ENCODE measurements around the gene AMFR.

The AMFR gene

DNA sequence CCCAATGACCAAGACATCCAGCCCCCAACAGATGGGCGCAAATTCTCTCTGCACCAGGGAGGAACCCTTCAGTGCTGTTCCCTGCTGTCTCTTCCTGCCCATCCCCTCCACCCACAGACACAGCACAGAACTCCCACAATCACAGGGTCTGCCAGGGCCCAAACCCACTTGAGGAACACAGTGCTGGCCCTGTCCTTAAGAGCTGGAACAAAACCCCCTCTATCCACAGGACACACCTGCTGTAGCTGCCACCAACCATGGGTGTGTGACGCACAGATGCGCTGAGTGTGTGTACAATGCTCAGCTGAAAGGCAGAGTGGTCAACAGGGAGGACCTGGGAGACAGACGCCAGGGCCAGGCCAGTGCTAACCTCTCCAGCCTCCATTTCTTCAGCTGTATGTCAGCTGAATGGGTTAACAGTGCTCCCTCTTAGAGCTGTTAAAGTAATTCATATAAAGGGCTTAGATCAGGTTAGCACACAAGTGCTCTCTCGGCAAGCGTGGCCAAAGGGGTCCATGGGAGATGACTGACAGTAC lies 62.1 kb downstream of the AMFR start:
- no peak overlapping the region for H3K4me2 ChIP-seq (ENCODE audit: low read length)
- peaks cover 51% of the 10 kb centered on the region for H3K36me3 ChIP-seq (ENCODE audit: insufficient read depth, low read length)
- H3K4me3 ChIP-seq (ENCODE audit: low read depth, low read length, poor library complexity, severe bottlenecking): no peak overlapping the region
- H3K9me2 ChIP-seq (ENCODE audit: low read depth, low read length): no peaks in the 10 kb centered on the region
- H3K79me2 ChIP-seq (ENCODE audit: insufficient read depth, low read length): no peaks in the 10 kb centered on the region
- H3K9ac ChIP-seq (ENCODE audit: low read length): no peak overlapping the region
- no peaks in the 10 kb centered on the region for H3K4me1 ChIP-seq (ENCODE audit: insufficient read depth, low read length, severe bottlenecking)
- no peaks in the 10 kb centered on the region for H3F3A ChIP-seq (ENCODE audit: insufficient read depth, low read length)
- no peaks in the 10 kb centered on the region for H3K9me3 ChIP-seq (ENCODE audit: low read length)
- H3K27me3 ChIP-seq (ENCODE audit: insufficient read depth, low read length): no peaks in the 10 kb centered on the region
- no peak overlapping the region for H2AFZ ChIP-seq (ENCODE audit: low read length)
- no peak overlapping the region for H3K27ac ChIP-seq (ENCODE audit: low read depth, low read length, poor library complexity, severe bottlenecking)
- H4K20me1 ChIP-seq (ENCODE audit: insufficient read depth, low read length): no peaks in the 10 kb centered on the region
- no peak for TF ChIP-seq EZH2 (IDR thresholded peaks at IDR 0.05; ENCODE audit: borderline replicate concordance, low read length)
- TF ChIP-seq, protein P1, sequence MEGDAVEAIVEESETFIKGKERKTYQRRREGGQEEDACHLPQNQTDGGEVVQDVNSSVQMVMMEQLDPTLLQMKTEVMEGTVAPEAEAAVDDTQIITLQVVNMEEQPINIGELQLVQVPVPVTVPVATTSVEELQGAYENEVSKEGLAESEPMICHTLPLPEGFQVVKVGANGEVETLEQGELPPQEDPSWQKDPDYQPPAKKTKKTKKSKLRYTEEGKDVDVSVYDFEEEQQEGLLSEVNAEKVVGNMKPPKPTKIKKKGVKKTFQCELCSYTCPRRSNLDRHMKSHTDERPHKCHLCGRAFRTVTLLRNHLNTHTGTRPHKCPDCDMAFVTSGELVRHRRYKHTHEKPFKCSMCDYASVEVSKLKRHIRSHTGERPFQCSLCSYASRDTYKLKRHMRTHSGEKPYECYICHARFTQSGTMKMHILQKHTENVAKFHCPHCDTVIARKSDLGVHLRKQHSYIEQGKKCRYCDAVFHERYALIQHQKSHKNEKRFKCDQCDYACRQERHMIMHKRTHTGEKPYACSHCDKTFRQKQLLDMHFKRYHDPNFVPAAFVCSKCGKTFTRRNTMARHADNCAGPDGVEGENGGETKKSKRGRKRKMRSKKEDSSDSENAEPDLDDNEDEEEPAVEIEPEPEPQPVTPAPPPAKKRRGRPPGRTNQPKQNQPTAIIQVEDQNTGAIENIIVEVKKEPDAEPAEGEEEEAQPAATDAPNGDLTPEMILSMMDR (IDR thresholded peaks at IDR 0.05; ENCODE audit: low read length): no peak

DNA sequence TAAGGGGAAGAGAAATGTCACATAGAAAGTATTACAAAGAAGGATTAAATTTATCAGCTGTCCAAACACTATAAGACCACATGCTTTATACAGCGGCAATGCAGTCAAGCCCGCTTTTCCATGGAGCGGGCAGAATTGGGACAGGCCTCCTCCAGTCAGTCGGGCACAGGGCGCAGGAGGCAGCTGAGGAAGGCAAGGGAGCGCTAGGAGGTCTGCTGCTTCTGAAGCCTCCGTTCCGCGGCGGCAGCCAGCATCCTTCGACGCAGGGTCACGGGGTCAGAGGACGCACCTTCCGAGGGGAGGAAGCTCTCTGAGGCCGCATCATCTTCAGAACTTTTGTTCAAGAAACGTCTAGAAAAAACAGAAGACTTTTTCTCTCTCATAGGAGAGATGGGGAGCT lies 62.6 kb downstream of the AMFR start:
- H3F3A ChIP-seq (ENCODE audit: insufficient read depth, low read length): no peaks in the 10 kb centered on the region
- H3K27me3 ChIP-seq (ENCODE audit: insufficient read depth, low read length): no peaks in the 10 kb centered on the region
- H3K4me1 ChIP-seq (ENCODE audit: insufficient read depth, low read length, severe bottlenecking): peaks cover 5% of the 10 kb centered on the region
- H3K27ac ChIP-seq (ENCODE audit: low read depth, low read length, poor library complexity, severe bottlenecking): no peak overlapping the region
- TF ChIP-seq EZH2 (IDR thresholded peaks at IDR 0.05; ENCODE audit: borderline replicate concordance, low read length): no peak
- TF ChIP-seq, protein P1 (IDR thresholded peaks at IDR 0.05; ENCODE audit: low read length): no peak
- no peaks in the 10 kb centered on the region for H3K9me3 ChIP-seq (ENCODE audit: low read length)
- no peaks in the 10 kb centered on the region for H4K20me1 ChIP-seq (ENCODE audit: insufficient read depth, low read length)
- no peaks in the 10 kb centered on the region for H3K9me2 ChIP-seq (ENCODE audit: low read depth, low read length)
- H3K79me2 ChIP-seq (ENCODE audit: insufficient read depth, low read length): no peaks in the 10 kb centered on the region
- H3K4me3 ChIP-seq (ENCODE audit: low read depth, low read length, poor library complexity, severe bottlenecking): no peak overlapping the region
- no peak overlapping the region for H3K9ac ChIP-seq (ENCODE audit: low read length)
- peaks cover 45% of the 10 kb centered on the region for H3K36me3 ChIP-seq (ENCODE audit: insufficient read depth, low read length)
- H2AFZ ChIP-seq (ENCODE audit: low read length): no peak overlapping the region
- H3K4me2 ChIP-seq (ENCODE audit: low read length): no peak overlapping the region

DNA sequence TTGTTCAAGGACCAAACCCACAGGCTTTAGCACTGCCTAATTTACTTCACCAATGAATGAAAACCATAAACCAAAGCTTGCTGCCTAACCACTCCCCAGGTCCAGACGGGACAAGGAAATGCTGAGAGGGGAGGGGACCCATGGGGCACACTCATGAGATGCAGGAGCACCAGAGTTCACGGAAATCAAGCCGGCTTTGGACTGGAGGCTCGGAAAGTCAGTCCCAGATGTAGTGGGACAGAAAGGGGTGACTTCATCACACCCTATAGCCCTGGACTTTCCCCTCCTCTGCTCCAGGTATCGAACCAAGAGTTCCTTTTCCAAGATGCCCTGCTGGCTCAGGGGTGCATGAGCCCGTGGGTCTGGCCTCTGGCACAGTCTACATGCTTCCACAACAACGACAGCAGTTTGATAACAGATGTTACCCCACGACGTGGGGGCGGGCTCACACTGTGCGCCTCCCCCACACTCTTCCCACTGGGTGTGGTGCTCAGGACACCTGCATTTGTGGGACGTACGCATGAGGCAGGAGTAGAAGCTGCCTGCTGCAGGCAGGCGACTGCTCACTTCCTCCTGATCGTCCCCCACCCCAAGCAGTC lies 63.2 kb downstream of the AMFR start:
- TF ChIP-seq EZH2 (IDR thresholded peaks at IDR 0.05; ENCODE audit: borderline replicate concordance, low read length): no peak
- TF ChIP-seq, protein P1 (IDR thresholded peaks at IDR 0.05; ENCODE audit: low read length): no peak
- Histone ChIP-seq H2AFZ (ENCODE audit: low read length) (no peak overlapping the region), H3K4me1 (ENCODE audit: insufficient read depth, low read length, severe bottlenecking) (peaks cover 11% of the 10 kb centered on the region), H3F3A (ENCODE audit: insufficient read depth, low read length) (no peaks in the 10 kb centered on the region), H3K4me2 (ENCODE audit: low read length) (no peak overlapping the region), H3K4me3 (ENCODE audit: low read depth, low read length, poor library complexity, severe bottlenecking) (no peak overlapping the region), H3K27ac (ENCODE audit: low read depth, low read length, poor library complexity, severe bottlenecking) (no peak overlapping the region), H3K9ac (ENCODE audit: low read length) (no peak overlapping the region), H3K9me3 (ENCODE audit: low read length) (no peaks in the 10 kb centered on the region), H3K79me2 (ENCODE audit: insufficient read depth, low read length) (no peaks in the 10 kb centered on the region), H3K27me3 (ENCODE audit: insufficient read depth, low read length) (no peaks in the 10 kb centered on the region), H4K20me1 (ENCODE audit: insufficient read depth, low read length) (no peaks in the 10 kb centered on the region), H3K36me3 (ENCODE audit: insufficient read depth, low read length) (peaks cover 41% of the 10 kb centered on the region), H3K9me2 (ENCODE audit: low read depth, low read length) (no peaks in the 10 kb centered on the region)
